SK-N-MC (cell line): Measurements from ENCODE around the gene TSPY9.
"Not testable (repeated sequence)": the region's sequence is repeated elsewhere in the genome, so short reads cannot be mapped to it uniquely, and the experiment has no call there.

Experiments used
- DNase-seq: peaks from one replicate; pipeline ENCODE4 v3.0.0-alpha.2; 2011; ENCODE audit warnings: low read depth, low spot score
- H3K27ac ChIP-seq: fragments of 200-600 bp; sonication (generic); 2 replicates; pipeline ENCODE4 v1.5.1; 2016; ENCODE audit warnings: mixed run types
- H3K36me3 ChIP-seq: fragments of 200-600 bp; sonication (generic); 2 replicates; pipeline ENCODE4 v1.6.1; 2017; ENCODE audit warnings: antibody characterized with exemption, low read length, mixed read lengths; ENCODE audit not compliant: insufficient read depth
- H3K4me3 ChIP-seq: fragments of 200-600 bp; sonication (generic); 2 replicates; pipeline ENCODE4 v1.5.1; 2016
- H3K9ac ChIP-seq: fragments of 200-600 bp; sonication (generic); 2 replicates; pipeline ENCODE4 v1.8.0; 2017; ENCODE audit warnings: mixed run types, mixed read lengths; ENCODE audit not compliant: insufficient read length
- H3K9me3 ChIP-seq: fragments of 200-600 bp; sonication (generic); 2 replicates; pipeline ENCODE4 v1.6.1; 2017; ENCODE audit warnings: low read depth, mild to moderate bottlenecking, antibody characterized with exemption, low read length, moderate library complexity, mixed read lengths

Gene TSPY9, protein sequence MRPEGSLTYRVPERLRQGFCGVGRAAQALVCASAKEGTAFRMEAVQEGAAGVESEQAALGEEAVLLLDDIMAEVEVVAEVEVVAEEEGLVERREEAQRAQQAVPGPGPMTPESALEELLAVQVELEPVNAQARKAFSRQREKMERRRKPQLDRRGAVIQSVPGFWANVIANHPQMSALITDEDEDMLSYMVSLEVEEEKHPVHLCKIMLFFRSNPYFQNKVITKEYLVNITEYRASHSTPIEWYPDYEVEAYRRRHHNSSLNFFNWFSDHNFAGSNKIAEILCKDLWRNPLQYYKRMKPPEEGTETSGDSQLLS

DNA sequence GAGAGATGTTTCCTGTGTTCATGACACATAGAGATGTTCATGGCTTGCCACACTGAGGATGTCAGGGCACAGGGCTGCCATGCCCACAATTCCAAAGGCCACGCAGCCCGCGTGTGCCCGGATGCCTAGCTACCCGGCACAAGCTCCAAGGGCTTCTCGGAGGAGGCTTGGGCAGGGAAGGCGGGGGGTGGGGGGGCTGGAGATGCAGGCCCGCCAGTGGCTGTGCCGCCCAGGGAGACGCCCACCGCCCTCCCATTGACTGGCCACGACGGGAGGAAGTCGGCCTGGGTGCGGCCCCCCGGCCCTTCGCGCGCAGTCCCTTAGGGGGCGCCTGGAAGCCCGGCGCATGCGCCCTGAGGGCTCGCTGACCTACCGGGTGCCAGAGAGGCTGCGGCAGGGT lies at the start of gene TSPY9:
TSS of gene TSPY9 (plus strand) at position 301 of the 400 bp plus-strand sequence. CDS start at position 347, 46 bp downstream.
- not testable (repeated sequence) for H3K9ac ChIP-seq, DNase-seq, H3K27ac ChIP-seq, H3K4me3 ChIP-seq, H3K36me3 ChIP-seq, H3K9me3 ChIP-seq

DNA sequence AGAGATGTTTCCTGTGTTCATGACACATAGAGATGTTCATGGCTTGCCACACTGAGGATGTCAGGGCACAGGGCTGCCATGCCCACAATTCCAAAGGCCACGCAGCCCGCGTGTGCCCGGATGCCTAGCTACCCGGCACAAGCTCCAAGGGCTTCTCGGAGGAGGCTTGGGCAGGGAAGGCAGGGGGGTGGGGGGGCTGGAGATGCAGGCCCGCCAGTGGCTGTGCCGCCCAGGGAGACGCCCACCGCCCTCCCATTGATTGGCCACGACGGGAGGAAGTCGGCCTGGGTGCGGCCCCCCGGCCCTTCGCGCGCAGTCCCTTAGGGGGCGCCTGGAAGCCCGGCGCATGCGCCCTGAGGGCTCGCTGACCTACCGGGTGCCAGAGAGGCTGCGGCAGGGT lies 20.4 kb upstream of the TSPY9 start, which contains the start of gene TSPY1:
TSS of gene TSPY1 (plus strand) at position 301 of the 400 bp plus-strand sequence. CDS start at position 347, 46 bp downstream.
- H3K27ac ChIP-seq, H3K9me3 ChIP-seq, H3K4me3 ChIP-seq, H3K9ac ChIP-seq, H3K36me3 ChIP-seq, DNase-seq: not testable (repeated sequence)

DNA sequence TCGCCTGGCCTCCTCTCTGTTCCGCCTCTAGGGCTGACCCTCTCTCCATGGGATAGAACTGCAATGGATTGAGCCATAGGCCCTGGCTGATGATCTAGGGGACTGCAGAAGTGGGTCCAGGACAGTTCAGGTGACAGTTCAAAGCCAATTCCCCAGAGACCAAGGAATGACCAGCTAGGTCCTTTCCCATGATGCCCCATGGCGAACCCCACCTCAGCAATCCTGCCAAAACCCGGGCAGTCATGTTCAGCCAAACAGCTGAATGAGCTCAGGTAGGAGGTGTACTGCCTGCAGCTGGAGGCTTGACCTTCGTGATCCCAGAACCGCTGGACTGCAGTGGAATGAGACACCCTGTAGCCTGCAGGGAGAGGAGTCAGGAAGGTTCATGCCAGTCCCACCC lies 17.3 kb downstream of the TSPY9 start:
- H3K9me3 ChIP-seq, H3K36me3 ChIP-seq, H3K27ac ChIP-seq: not testable (repeated sequence)

DNA sequence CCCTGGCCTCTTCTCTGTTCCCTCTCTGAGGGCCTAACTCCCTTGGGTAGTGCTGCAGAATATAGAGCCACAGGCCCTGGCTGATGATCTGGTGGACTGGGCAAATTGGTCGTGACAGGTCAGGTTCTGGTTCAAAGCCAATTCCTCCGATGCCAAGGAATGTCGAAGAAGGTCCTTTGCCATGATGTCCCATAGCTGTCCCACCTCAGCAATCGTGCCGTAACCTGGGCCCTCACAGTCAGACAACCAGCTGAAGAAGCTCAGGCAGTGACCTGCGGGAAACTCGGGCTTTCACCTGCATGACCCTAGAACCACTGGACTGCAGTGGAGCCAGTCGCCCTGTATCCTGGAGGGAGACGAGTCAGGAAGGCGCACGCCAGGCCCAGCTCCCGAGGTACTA lies 29.2 kb downstream of the TSPY9 start:
- H3K4me3 ChIP-seq, H3K36me3 ChIP-seq, H3K9ac ChIP-seq, H3K9me3 ChIP-seq, H3K27ac ChIP-seq, DNase-seq: not testable (repeated sequence)

More for the DNA sequence above, 17.3 kb downstream of the TSPY9 start:
- not testable (repeated sequence) for DNase-seq, H3K4me3 ChIP-seq, H3K9ac ChIP-seq

DNA sequence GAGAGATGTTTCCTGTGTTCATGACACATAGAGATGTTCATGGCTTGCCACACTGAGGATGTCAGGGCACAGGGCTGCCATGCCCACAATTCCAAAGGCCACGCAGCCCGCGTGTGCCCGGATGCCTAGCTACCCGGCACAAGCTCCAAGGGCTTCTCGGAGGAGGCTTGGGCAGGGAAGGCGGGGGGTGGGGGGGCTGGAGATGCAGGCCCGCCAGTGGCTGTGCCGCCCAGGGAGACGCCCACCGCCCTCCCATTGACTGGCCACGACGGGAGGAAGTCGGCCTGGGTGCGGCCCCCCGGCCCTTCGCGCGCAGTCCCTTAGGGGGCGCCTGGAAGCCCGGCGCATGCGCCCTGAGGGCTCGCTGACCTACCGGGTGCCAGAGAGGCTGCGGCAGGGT lies 40.5 kb downstream of the TSPY9 start, which contains the start of gene TSPY10:
TSS of gene TSPY10 (plus strand) at position 301 of the 400 bp plus-strand sequence. CDS start at position 347, 46 bp downstream.
- H3K4me3 ChIP-seq, H3K36me3 ChIP-seq, H3K27ac ChIP-seq, DNase-seq, H3K9me3 ChIP-seq, H3K9ac ChIP-seq: not testable (repeated sequence)
